GM23248 (cell line): ENCODE results near the gene ALDOA. TPM values are rescaled to one million over a fixed set of nuclear protein-coding genes. Genes with fewer than 3 reads are reported as not detected.
A peak's percentile ranks its signal among the peaks of the same experiment; 100 is the strongest.

Experiments used
- DNase-seq: peaks from one replicate; pipeline ENCODE4 v3.0.0-alpha.2; 2015
- H2AFZ ChIP-seq: fragments of 200-600 bp; sonication (generic); 2 replicates; pipeline ENCODE4 v1.6.1; 2016; ENCODE audit warnings: antibody characterized with exemption
- H3F3A ChIP-seq: fragments of 200-600 bp; sonication (generic); 2 replicates; pipeline ENCODE4 v1.6.1; 2016; ENCODE audit warnings: mild to moderate bottlenecking, antibody characterized with exemption, mixed run types; ENCODE audit not compliant: insufficient read depth
- H3K27ac ChIP-seq: fragments of 200-600 bp; sonication (generic); 2 replicates; pipeline ENCODE4 v1.5.1; 2016; ENCODE audit warnings: mild to moderate bottlenecking
- H3K27me3 ChIP-seq: fragments of 200-600 bp; sonication (generic); replicated peaks from 2 replicates; pipeline ENCODE4 v1.6.1; 2016; ENCODE audit warnings: mild to moderate bottlenecking; ENCODE audit not compliant: insufficient read depth
- H3K36me3 ChIP-seq: fragments of 200-600 bp; sonication (generic); 2 replicates; pipeline ENCODE4 v1.6.1; 2016; ENCODE audit warnings: low read depth, mild to moderate bottlenecking
- H3K4me1 ChIP-seq: fragments of 200-600 bp; sonication (generic); 2 replicates; pipeline ENCODE4 v1.6.1; 2016; ENCODE audit warnings: mild to moderate bottlenecking; ENCODE audit not compliant: insufficient read depth
- H3K4me2 ChIP-seq: fragments of 200-600 bp; sonication (generic); one replicate; pipeline ENCODE4 v1.6.1; 2016; ENCODE audit warnings: mild to moderate bottlenecking; ENCODE audit not compliant: unreplicated experiment
- H3K4me3 ChIP-seq: fragments of 200-600 bp; sonication (generic); 2 replicates; pipeline ENCODE4 v1.5.1; 2016; ENCODE audit warnings: mild to moderate bottlenecking
- H3K79me2 ChIP-seq: fragments of 200-600 bp; sonication (generic); 2 replicates; pipeline ENCODE4 v1.6.1; 2016; ENCODE audit warnings: mild to moderate bottlenecking; ENCODE audit not compliant: insufficient read depth
- H3K9ac ChIP-seq: fragments of 200-600 bp; sonication (generic); 2 replicates; pipeline ENCODE4 v1.6.1; 2016; ENCODE audit warnings: mild to moderate bottlenecking
- H3K9me2 ChIP-seq: fragments of 200-600 bp; sonication (generic); 2 replicates; pipeline ENCODE4 v1.6.1; 2016; ENCODE audit warnings: mixed run types, mild to moderate bottlenecking, moderate library complexity; ENCODE audit not compliant: insufficient read depth
- H3K9me3 ChIP-seq: fragments of 200-600 bp; sonication (generic); one replicate; pipeline ENCODE4 v1.6.1; 2017; ENCODE audit warnings: low read depth
- H4K20me1 ChIP-seq: fragments of 200-600 bp; sonication (generic); 2 replicates; pipeline ENCODE4 v1.6.0; 2016; ENCODE audit not compliant: insufficient read depth
- EZH2 ChIP-seq: fragments of 200-600 bp; sonication (generic); IDR thresholded peaks from 2 replicates; pipeline ENCODE4 v1.6.1; 2018; ENCODE audit warnings: antibody characterized with exemption, mild to moderate bottlenecking; ENCODE audit not compliant: insufficient read depth, poor library complexity, severe bottlenecking
- EZH2phosphoT487 ChIP-seq: fragments of 200-600 bp; sonication (generic); IDR thresholded peaks from 2 replicates; pipeline ENCODE4 v1.6.1; 2018; ENCODE audit warnings: antibody characterized with exemption, moderate library complexity, mild to moderate bottlenecking, low read depth; ENCODE audit not compliant: insufficient read depth
- whole genome bisulfite sequencing, 2 experiments: methylation state at CpG; one replicate each; pipeline ENCODE4 v1.1.6; 2015 to 2017; ENCODE audit warnings: low lambda C conversion rate in 2 of 2, low coverage in 1 of 2; ENCODE audit errors: missing lambda C conversion rate in 2 of 2; 5-methylcytosine and 5-hydroxymethylcytosine counted together
- in situ Hi-C: fragments of 300-500 bp; cut with MboI; formaldehyde crosslinking; loops from 2 replicates; pipeline ENCODE4 v1.15.0; 2020
- polyA plus RNA-seq: library from polyadenylated mRNA; unstranded; fragments of >200 nt; fragmentation: Nextera tagmentation; extraction: Ambion mirVana; gene quantifications from 2 replicates; pipeline ENCODE4 v1.2.1, GENCODE V29; 2016
- total RNA-seq: library from RNA; depleted of rRNA; stranded (reverse); fragments of >200 nt; shearing (Covaris generic); gene quantifications from 2 replicates; pipeline ENCODE4 v1.2.3, GENCODE V29; 2014

ALDOA gene
- total and polyA plus RNA-seq, 2 experiments from 2014 or later, result 1,602 to 2,742 TPM

GRCh38 chr16:30052671-30053372, 12.7 kb upstream of the ALDOA start:
- Histone ChIP-seq H3K9ac (peak overlapping the region; percentile 76), H3K36me3 (no peaks in the 10 kb centered on the region), H3K9me3 (no peaks in the 10 kb centered on the region), H3K4me1 (peaks cover 15% of the 10 kb centered on the region), H3K9me2 (no peaks in the 10 kb centered on the region), H2AFZ (peak overlapping the region; percentile 85), H3K4me2 (peak overlapping the region; percentile 96), H3K4me3 (peak overlapping the region; percentile 85), H3K79me2 (peaks cover 9% of the 10 kb centered on the region; the same call in 1 of the 2 replicates), H4K20me1 (no peaks in the 10 kb centered on the region), H3K27me3 (no peaks in the 10 kb centered on the region), H3K27ac (peak overlapping the region; percentile 80), H3F3A (peaks cover 13% of the 10 kb centered on the region; the same call in 1 of the 2 replicates)
- TF ChIP-seq EZH2, result no peak
- no peak for TF ChIP-seq EZH2phosphoT487
- 2 to 3% methylated on average over 47 to 52 of the region's 58 CpGs for WGBS, 2 experiments
- peak; percentile 98 for DNase-seq
- in situ Hi-C loops, result no loop called here

GRCh38 chr16:30053376-30054015, 12.1 kb upstream of the ALDOA start:
- H3F3A ChIP-seq, result peaks cover 13% of the 10 kb centered on the region; the same call in 1 of the 2 replicates
- peak; percentile 77 for DNase-seq
- WGBS, 2 experiments, result 0 to 2% methylated on average over 18 to 19 of the region's 19 CpGs
- peak overlapping the region; percentile 85 for H3K4me3 ChIP-seq
- in situ Hi-C loops, result no loop called here
- H3K36me3 ChIP-seq, result no peaks in the 10 kb centered on the region
- no peaks in the 10 kb centered on the region for H3K27me3 ChIP-seq
- TF ChIP-seq EZH2, result no peak
- no peak for TF ChIP-seq EZH2phosphoT487
- H3K79me2 ChIP-seq, result peaks cover 9% of the 10 kb centered on the region; the same call in 1 of the 2 replicates
- peaks cover 15% of the 10 kb centered on the region for H3K4me1 ChIP-seq
- H3K9me3 ChIP-seq, result no peaks in the 10 kb centered on the region
- no peaks in the 10 kb centered on the region for H4K20me1 ChIP-seq
- peak overlapping the region; percentile 76 for H3K9ac ChIP-seq
- H3K9me2 ChIP-seq, result no peaks in the 10 kb centered on the region
- H2AFZ ChIP-seq, result peak overlapping the region; percentile 85
- peak overlapping the region; percentile 51 for H3K27ac ChIP-seq
- peak overlapping the region; percentile 96 for H3K4me2 ChIP-seq

GRCh38 chr16:30054451-30054850, 11.1 kb upstream of the ALDOA start:
- no peaks in the 10 kb centered on the region for H3K27me3 ChIP-seq
- H3K4me2 ChIP-seq, result no peak overlapping the region
- no peak overlapping the region for H2AFZ ChIP-seq
- H3K36me3 ChIP-seq, result no peaks in the 10 kb centered on the region
- peaks cover 9% of the 10 kb centered on the region; the same call in 1 of the 2 replicates for H3K79me2 ChIP-seq
- in situ Hi-C loops, result no loop called here
- no peaks in the 10 kb centered on the region for H3K9me3 ChIP-seq
- no peak overlapping the region for H3K4me3 ChIP-seq
- H3F3A ChIP-seq, result peaks cover 13% of the 10 kb centered on the region; the same call in 1 of the 2 replicates
- DNase-seq, result no peak
- WGBS, 2 experiments, result 70 to 77% methylated on average over 8 of the region's 8 CpGs
- TF ChIP-seq EZH2 (no peak), EZH2phosphoT487 (no peak)
- no peaks in the 10 kb centered on the region for H4K20me1 ChIP-seq
- peaks cover 15% of the 10 kb centered on the region for H3K4me1 ChIP-seq
- H3K9me2 ChIP-seq, result no peaks in the 10 kb centered on the region
- H3K27ac ChIP-seq, result no peak overlapping the region
- H3K9ac ChIP-seq, result no peak overlapping the region

GRCh38 chr16:30054959-30055553, 10.5 kb upstream of the ALDOA start:
- in situ Hi-C loops, result no loop called here
- DNase-seq, result no peak
- 64 to 69% methylated on average over 10 of the region's 10 CpGs for WGBS, 2 experiments
- no peaks in the 10 kb centered on the region for H3K36me3 ChIP-seq
- H3K9me2 ChIP-seq, result no peaks in the 10 kb centered on the region
- H3K4me1 ChIP-seq, result peaks cover 15% of the 10 kb centered on the region
- H4K20me1 ChIP-seq, result no peaks in the 10 kb centered on the region
- peaks cover 13% of the 10 kb centered on the region; the same call in 1 of the 2 replicates for H3F3A ChIP-seq
- no peak overlapping the region for H3K4me3 ChIP-seq
- H3K9me3 ChIP-seq, result no peaks in the 10 kb centered on the region
- no peak overlapping the region for H3K27ac ChIP-seq
- no peak overlapping the region for H3K9ac ChIP-seq
- H3K4me2 ChIP-seq, result no peak overlapping the region
- TF ChIP-seq EZH2phosphoT487, result no peak
- TF ChIP-seq EZH2, result no peak
- H3K79me2 ChIP-seq, result peaks cover 9% of the 10 kb centered on the region; the same call in 1 of the 2 replicates
- no peaks in the 10 kb centered on the region for H3K27me3 ChIP-seq
- no peak overlapping the region for H2AFZ ChIP-seq
